ENCODE data around the gene BRD3OS.

The BRD3OS gene

GRCh38 chr9:133989625-133990365 is 35.5 kb upstream of the BRD3OS start:
- DNase-seq, result no peak

DNA sequence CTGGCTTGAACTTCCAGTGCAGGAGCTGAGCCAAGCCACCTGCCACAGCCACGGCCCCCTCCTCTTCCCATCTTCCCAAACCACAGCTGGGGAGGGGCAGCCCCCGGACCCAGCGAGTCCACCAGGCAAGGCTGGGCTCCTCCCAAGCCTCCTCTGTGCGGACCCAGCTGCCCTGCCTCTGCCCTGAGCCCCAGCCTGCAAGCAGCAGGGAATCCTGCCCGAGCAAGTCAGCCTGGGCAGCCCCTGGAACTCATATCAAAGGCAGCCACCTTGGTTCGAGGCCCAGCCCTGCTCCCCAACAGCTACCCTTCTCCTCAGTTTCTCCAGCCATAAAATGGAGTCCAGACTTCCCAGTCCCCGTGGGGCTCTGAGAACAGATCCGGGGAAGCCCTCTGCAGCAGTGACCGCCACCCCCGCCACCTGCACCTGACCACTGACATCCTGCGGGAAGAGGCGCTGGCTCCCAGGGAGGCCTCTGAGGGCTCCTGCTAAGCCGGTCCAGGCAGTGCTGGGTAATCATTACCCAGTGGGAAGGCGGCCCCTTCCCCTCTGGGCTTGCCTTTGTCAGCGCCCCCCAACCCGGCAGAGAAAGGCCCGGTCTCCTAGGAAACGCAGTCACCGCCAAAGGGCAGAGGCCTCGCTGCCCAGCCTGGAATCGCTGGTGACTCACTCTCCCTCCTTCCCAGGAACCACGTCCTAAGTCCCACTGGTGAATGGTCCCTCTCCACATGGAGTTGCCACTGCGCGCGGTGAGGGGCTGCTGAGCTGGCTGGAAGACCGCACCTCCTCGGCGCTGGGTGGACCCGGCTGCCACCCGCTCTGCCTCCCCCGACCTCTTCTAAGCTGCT is 34.7 kb upstream of the BRD3OS start:
- DNase-seq, result no peak

DNA sequence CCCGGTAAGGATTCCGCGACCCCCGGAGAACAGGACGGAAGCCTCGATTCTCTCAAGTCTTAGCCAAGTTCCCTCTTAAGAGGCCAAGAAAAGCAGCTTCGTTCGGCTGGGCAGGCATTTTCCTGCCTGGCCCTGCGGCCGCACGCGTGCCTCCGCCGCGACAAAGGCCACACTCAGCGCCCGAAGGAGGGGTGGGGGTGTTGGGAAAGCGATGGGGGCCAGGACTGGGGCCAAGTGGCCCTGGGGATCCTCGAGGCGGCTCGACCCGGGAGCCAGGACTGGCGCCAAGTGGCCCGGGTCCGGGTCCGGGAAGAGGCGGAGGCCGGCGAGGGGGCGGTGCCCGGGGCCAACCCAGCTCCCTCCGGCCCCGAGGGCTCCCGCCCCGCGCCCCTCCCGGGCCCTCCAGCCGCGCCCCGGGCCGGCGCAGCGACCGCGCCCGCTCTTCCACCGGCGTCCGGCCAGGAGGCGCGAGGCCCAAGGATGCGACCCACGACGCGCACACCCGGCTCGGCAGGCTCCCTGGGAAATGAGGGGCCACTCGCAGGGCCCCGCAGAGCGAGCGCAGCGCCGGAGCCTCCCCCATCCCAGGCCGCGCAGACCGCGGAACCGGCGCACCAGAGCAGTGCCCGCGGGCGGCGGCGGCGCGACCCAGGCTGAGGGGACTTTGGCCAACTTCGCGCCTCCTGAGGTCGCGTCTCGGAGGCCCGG is 33.9 kb upstream of the BRD3OS start:
- no peak for DNase-seq

- DNase-seq, result peak; percentile 49
These were observed 33.1 kb upstream of the BRD3OS start, which contains the start of gene VAV2 for GRCh38 chr9:133991964-133992779. Gene VAV2 (minus strand): TSS chr9:133992324. CDS start chr9:133992278, 46 bp downstream.

GRCh38 chr9:133992780-133993634 is 32.3 kb upstream of the BRD3OS start:
- DNase-seq, result peak; percentile 59

- no peak for DNase-seq
These were observed 31.5 kb upstream of the BRD3OS start for GRCh38 chr9:133993635-133994253.

DNA sequence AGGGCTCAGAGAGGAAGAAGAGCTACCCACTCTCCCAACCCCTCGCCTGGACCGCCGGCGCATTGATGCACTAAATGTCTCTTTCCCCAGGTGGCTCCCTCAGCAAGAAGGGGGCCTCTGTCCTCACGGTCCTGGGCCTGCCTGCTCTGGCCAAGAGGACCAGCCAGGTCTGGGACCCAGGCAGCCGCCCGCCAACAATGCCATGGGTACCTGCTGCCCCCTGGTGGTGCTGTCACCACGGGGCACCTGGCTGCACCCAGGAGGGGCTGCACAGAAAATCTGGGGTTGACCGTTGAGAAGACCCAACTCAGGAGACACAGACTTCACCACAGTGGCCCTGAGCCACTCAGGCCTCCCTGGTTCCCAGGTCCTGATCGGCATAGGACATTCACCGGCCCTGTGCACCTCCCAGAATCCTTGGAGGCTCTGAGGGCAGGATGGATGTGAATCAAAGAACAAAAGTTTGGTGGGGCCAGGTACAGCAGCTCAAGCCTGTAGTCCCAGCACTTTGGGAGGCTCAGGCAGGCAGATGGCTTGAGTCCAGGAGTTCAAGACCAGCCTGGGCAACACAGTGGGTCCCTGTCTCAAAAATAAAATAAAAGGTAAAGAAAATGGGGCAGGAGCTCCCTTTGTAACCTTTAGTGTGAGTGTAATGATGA is 30.8 kb upstream of the BRD3OS start:
- peak; percentile 58 for DNase-seq

DNA sequence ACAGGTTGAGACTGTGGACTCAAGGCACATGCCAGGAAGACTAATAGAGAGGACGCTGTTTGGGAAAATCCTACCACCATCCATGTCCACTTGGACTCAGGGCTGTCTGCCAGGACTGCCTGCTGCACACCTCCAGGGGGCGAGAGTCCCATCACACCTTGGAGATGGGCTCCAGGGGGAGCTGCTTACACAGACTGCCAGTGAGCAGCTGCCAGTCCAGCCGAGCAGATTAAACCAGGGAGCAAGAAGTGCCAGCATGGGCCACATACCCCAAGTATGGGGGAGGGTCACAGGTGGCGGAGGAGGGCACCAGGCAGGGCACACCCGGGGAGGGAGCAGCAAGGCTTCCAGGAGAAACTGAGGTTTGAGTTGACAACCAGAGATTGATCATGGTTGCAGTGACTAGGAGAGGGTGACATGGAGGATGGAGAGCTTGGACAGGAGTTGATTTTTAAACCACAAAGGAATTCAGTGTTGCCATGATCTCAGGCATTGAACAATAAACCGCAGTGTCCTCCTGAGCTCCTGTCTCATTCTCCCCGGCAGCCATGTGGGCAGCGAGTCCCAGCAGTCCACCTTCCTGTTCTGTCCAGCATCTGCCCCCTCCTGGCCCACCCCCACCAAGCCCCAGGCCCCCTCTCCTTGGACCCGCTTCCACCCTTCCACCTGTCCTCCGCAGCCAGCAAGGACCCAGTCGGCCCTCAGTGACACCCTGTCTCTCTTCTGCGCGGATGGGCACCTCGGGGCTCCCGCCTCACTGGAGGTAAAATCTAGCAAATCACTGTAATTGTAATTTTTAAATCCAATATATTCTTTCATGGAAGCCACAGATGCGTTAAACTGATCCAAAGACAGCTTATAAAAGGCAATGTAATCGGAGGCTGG is 30.0 kb upstream of the BRD3OS start:
- DNase-seq, result peak; percentile 18

- no peak for DNase-seq
These were observed 28.5 kb upstream of the BRD3OS start for GRCh38 chr9:133996531-133997520.

DNA sequence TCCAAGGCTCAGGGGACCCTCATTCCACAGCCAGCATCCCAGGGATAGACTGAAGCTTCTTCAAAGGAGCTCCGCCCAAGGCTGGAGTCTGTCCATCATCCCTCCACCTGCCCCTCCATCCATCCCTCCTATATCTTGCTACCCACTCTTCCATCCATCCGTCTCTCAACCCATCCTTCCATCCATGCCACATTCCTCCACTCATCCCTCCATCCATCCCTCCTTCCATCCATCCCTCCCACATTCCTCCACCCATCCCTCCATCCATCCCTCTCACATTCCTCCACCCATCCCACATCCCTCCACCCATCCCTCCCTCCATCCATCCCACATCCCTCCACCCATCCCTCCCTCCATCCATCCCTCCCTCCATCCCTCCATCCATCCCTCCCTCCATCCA is 27.7 kb upstream of the BRD3OS start:
- DNase-seq, result no peak

GRCh38 chr9:133998915-133999595 is 26.2 kb upstream of the BRD3OS start:
- DNase-seq, result no peak

DNA sequence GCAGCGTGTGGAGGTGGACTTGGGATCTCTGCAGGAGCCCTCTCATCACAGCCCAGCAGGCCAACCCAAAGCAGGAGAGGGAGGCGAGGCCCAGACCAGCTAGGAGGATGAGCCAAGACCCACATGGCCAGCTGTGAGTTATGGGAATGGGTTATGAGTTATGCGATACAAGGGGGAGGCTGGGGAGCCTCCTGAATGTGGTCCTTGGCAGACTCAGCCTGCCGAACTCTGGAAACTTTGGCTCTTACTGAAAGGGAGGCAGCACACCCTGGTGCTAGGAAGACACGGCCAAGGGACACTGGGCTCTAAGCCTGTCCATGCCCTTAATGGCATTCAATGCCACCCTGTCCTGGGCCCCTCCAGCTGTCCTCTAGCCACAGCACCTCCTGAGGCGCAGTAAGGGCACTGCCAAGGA is 25.4 kb upstream of the BRD3OS start:
- DNase-seq, result no peak

- no peak for DNase-seq
These were observed 22.5 kb upstream of the BRD3OS start for GRCh38 chr9:134002796-134003195.

GRCh38 chr9:134003237-134003636 is 22.0 kb upstream of the BRD3OS start:
- DNase-seq, result no peak

DNA sequence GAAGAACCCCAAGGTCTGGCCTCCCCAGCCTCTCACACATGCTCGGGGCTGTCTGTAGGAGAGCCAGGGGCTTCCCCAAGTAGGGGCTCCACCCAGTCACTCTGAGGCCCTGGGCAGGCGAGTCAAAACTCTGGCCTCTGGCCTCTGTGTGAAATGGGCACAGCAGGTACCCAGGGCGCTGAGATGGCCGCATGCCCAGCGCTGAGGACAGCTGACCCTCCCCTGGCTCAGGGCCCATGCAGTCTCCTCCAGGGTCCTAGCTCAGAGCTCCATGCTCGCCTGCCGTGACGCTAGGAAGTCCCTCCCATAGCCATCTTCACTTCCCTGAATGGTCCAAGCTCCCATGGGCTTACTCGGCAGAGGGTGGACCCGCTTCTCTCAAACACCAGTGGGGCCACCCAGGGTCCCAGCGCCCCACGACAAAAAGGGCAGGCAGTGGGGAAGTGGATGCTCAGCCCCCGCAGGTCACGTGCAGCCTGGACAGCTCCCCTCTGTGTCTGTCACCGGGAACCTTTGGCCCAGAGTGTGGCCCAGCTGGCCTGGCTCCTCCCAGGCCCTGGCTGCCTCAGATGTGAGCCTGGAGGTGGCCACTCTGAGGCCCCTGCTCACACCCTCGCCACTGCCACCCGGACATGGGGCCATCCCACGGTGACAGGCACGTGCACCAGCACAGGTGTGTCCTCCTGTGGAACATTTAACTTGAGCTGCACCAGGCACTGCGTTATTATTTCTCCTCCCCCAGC is 21.0 kb upstream of the BRD3OS start:
- DNase-seq, result no peak

DNA sequence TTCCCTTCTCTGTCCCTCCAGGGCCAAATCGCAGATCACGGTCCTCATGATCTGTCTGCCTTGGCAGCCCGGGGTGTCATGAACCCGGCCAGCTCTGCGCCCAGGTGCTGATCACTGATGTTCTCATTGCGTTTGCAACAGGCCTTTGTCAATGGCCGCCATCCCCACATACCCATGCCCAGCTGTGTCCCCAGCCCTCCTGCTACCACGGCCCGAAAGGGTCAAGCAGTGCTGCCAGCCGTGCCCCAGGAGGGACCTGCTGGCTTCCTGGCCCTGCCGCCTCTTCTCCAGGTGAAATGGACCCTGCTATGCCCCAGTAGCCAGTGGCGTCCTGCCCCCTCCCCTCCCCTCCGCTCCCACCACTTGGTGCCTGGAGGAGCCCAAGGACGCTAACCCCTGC is 20.4 kb upstream of the BRD3OS start:
- no peak for DNase-seq

DNA sequence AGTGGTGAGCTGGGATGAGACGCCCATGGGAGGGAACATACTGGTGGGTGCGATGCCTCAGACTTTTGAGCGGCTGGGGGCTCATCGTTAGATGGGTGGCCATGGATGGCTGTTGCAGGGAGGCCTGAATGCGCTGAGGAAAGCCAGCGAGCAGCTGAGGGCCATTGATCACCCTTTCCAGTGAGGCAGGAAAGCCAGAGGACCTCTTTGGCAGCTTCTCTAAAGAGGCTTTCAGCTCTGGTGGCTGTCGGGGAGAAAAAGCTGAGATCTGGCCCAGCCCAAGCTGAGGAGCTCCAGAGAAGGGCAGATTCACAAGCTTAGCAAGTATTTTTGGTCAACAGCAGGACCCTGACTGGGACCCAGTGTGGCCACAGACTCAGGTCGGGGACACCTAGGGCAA is 19.9 kb upstream of the BRD3OS start:
- no peak for DNase-seq
